ENCODE results near the gene STAC2.
"Not testable (repeated sequence)": the region's sequence is repeated elsewhere in the genome, so short reads cannot be mapped to it uniquely, and the experiment has no call there.

The STAC2 gene

DNA sequence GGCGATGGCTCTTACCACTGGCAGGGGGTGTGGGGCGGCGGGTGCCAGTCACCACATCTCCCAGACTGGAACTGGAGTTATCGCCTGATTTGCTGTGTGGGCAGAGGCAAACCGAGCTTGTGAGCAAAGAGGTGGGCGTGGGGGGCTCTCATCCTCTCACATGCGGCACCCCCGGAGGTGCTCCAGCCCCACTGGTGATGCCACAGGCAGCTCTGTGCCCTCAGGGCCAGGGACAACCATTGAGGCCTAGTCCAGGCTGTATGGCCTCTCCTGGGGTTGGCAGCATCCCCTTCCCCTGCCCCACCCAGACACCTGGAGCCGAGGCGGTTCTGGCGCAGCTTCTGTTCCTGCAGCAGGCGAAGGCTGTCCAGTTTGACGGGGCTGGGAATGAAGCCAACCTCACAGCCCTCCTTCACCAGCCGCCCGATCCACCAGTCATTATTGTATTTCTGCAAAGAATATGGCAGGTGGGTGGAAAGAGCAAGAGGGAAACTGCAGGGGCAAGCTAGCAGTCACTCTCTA, 39.2 kb downstream of the STAC2 start:
- DNase-seq: no peak

DNA sequence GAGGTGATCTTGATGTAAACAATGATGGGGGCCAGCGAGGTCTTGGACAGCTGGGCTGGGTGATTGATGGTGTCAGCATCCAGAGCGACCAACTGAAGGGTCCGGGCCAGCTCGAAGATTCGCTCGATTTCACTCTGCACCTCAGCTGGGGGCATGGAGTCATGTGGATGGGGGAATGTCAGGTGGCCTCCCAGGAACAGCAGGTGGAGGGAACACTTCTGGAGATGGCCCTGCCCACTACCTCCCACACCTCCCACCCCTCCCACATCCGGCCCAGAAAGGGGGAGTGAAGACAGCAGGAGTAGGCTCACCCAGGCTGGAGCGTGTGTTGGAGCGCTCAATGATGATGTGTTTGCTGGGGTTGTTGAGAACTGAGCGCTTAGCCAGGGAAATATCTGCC, 42.0 kb downstream of the STAC2 start:
- DNase-seq: no peak

DNA sequence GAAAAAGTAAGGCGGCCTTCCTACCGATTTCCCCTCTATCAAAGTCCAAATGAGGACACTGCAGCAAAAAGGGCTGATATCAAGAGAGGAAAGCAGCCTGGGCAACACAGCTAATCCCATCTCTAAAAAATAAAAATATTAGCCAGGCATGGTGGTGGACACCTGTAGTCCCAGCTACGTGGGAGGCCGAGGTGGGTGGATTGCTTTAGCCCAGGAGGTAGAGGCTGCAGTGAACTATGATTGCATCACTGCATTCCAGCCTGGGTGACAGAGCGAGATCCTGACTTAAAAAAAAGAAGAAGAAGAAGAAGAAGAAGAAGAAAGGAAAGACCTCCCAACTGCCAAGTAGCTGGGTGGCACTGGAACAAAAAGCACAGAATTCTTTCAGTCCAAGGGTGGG, 42.7 kb downstream of the STAC2 start:
- no peak for DNase-seq

DNA sequence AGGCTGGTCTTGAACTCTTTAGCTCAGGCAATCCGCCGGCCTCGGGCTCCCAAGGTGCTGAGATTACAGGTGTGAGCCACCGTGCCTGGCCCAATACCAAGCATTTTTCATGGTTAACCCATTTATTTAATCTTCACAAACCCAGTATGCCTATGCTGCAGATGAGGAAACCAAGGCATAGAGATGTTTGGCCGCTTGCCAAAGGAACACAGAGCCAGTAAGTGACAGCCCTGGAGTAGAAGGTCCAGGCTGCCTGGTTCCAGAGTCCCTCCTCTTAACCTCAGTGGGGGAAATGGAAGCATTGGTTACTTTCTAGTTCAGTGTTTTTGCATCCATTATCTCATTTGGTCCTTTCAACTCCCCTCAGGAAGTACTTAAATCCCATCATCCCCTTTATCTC, 44.4 kb downstream of the STAC2 start:
- DNase-seq: no peak

DNA sequence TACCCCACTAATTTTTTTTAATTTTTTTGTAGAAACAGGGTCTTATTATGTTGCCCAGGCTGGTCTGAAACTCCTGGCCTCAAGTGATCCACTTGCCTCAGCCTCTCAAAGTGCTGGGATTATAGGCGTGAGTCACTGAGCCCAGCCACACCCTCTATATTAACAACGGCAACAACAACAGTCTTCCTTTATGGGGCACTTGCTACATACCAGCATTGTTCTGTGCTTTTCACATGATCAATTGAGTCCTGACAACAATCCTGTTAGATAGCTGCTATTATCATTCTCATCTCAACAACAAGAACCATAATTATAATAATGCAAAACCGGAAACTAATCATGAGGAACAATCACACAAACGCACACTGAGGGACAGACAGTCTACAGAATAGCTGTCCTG, 47.2 kb downstream of the STAC2 start:
- no peak for DNase-seq

DNA sequence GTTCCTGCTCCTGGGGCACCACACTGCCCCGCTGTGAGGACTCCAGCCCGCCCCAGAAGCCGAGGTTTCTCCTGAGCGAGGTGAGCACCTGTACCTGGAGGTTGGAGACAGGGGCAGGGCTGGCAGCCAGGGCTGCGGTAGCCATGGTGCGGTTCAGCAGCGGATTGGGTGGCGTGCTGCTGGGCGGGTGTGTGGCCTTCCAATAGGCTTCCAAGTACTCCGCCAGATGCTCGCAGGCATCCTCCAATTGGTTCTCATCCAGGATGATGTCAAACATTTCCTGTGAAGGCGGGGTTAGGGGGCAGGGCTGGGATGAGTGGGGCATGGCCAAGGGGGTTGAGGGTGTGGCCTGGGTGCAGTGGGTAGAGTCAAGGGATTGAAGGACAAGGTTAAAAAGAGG, 48.5 kb downstream of the STAC2 start:
- no peak for DNase-seq

DNA sequence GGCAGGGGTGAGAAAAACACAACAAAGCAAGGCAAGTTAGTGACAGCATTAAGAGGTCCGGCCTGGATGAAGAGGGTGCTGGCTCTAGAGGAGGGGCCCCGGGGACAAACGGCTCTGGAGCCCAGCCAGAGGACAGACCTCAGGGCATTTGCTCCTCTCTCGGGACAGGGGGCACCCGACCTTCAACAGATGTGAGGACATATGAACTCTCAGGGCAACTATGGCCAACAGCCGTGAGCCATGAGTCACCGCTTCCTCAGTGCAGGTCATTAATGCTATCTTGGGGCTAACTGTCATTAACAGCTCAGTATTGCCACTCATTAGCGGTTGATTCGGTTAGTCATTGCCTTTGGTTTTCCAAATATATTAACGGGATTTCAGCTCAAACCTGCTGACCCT, 50.1 kb downstream of the STAC2 start:
- no peak for DNase-seq

DNA sequence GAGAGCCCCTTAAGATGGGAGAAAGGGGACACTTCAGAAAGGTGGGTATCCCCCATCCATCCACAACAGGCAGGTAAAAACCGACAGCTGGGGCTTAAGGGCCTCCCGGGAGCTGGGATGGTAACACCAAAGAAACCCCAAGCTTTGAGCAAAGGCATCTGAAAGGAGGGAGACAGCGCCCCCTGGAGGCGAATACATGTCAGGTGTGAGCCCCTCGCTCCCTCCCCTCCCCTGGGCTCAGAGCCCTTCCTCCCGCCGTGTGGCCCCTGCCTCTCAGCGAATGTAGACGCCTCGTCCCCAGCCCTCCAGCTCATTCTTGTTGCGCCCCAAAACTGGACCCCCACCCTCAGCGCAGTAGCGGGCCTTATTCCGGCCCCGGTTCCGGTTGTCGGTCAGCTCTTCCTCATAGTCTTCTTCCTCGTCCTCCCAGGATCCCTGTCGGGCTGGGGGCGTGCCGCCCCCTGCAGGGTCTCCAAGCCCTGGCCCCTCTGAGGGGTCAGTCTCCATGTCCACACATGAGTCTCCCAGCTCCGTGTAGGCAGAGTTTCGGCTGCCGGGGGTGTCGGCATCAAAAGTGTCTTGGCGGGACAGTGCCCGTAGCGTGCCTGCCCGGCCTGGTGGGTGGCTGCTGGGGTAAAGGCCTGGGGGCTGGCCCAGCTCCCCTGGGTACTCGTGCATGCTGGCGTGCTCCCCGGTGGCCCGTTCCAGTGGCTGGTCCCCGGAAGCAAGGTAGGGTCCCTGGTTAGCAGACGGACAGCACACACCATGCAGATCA, 50.6 kb downstream of the STAC2 start:
- peak; percentile 55 for DNase-seq

DNA sequence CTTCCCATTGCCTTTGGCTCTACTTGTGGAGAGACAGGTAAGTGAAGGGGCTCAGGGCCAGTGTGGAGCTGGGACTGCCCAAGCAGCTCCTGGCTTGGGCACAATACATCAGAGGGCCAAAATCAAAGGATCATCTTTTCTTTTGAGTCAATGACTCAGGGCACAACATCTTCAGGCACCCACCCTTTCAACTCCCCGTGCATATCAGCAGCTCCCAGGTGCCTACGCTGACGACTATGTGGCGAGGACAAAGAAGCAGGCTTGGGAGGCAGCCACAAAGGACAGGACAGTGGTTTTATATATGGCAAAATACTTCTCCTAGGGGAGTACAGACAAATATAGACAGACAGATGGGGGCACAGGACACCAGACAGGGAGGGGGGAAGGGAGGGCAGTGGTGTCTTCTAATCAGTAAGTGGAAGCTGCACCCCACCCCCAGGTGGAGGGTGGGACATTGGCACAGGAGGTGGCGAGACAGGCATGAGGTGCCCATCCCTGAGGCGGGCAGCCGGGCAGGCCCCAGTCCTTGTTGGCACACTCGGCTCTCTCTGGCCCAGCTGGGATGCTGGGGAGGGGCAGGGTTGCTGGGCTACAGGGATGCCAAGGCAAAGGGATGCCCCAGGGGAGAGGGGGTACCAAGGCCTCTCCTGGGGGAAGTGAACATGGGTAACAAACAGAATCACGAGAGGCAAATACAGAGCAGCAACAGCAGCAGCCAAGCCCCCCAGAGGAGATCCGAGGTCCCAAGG, 52.0 kb downstream of the STAC2 start:
- no peak for DNase-seq

DNA sequence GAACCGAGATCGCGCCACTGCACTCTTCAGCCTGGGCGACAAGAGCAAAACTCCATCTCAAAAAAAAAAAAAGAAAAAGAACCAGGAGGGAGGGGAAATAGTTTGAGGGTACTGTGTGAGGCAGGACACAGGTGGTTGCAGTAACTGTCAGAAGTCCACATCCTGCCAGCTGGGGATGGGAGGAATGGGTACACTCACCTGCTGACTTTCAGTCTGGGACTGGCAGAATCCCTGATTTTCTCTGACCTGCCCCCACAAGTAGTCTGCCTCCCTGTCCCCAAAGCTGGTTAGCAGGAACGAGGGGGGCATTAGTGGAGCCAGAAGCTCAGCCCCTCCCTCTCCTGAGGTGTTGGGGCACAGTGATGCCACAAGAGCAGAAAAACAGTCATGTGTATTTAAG, 52.7 kb downstream of the STAC2 start:
- DNase-seq: no peak

DNA sequence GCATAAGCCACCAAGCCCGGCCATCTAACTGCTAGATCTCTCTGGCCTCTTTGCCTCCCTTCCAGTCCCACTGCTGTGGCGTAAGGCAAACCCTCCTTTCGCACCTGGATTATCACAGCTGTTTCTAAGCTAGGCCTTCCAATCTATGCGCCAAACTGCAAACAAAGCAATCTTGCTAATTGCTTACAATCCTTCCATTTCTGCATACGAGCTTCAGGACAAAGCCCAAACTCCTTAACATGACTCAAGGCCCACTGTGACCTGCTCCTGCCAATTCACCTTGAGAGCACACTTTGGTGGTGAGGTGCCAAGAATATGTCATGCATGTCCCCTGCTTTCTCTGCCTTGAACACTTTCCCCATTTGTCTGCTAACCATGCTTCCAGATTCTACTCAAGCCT, 53.8 kb downstream of the STAC2 start:
- DNase-seq: no peak

DNA sequence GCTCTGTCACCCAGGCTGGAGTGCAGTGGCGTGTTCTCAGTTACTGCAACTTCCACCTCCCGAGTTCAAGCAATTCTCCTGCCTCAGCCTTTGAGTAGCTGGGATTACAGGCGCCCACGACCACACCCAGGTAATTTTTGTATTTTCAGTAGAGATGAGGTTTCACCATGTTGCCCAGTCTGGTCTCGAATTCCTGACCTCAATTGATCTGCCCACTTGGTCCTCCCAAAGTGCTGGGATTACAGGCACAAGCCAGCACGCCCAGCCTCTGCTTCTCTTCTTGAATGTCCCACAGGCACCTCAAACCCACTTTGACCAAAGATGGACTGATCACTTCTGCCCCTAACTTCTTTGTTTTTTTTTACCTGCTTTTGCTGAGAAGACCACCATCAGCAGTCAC, 55.2 kb downstream of the STAC2 start:
- no peak for DNase-seq

DNA sequence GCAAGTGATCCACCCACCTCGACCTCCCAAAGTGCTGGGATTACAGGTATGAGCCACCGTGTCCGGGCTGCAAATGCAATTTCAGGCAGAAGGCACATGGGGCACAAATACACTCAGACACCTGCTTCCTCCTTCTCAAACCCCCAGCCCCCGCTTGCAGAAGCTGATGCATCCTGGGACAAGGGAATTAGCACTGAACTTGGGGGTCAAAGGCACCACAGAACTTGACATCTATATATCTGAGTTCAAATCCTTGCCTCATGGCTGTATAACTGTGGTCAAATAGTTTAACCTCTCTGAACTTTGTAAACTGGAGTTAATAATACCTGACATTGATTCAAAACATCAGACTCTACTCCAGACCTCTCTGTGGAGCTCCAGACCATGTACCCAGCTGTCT, 55.6 kb downstream of the STAC2 start:
- DNase-seq: no peak

DNA sequence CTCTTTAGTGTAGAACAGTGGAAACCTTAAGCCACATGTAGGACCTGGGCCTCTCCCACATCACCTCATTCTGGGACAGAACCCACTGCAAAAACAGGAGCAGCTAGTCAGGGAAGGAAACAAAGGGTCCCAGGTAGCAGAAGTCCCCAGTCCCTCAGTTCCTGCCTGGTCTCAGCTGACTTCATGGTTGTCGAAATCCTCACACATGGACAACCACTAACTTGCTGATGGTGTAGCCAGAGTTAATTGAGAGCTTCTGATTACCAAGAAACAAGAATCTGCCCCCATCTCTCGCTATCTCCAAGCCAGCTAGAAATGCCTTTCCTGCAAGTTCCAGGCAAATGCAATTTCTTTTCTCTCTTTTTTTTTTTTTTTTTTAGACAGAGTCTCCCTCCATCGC, 56.2 kb downstream of the STAC2 start:
- DNase-seq: no peak

DNA sequence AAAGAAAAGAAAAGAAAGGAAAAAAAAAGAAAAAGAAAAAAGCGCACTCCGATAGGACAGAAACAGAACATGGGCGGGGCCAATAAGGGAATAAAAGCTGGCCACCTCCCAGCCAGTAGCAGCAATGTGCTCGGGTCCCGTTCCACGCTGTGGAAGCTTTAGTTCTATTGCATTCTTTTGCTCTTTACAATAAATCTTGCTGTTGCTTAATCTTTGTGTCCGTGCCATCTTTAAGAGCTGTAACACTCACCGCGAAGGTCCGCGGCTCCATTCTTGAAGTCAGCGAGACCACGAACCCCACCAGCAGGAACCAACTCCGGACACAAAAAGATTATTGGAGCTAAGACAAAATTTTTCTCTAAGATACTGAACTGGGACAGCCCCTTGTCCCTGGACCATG, 56.6 kb downstream of the STAC2 start:
- DNase-seq: no peak

DNA sequence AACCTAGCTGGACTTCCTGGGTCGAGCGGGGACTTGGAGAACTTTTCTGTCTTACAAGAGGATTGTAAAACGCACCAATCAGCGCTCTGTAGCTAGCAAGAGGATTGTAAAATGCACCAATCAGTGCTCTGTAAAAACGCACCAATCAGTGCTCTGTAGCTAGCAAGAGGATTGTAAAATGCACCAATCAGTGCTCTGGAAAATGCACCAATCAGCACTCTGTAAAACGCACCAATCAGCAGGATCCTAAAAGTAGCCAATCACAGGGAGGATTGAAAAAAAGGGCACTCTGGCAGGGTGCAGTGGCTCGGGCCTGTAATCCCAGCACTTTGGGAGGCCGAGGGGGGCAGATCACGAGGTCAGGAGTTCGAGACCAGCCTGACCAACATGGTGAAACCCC, 57.2 kb downstream of the STAC2 start:
- not testable (repeated sequence) for DNase-seq

DNA sequence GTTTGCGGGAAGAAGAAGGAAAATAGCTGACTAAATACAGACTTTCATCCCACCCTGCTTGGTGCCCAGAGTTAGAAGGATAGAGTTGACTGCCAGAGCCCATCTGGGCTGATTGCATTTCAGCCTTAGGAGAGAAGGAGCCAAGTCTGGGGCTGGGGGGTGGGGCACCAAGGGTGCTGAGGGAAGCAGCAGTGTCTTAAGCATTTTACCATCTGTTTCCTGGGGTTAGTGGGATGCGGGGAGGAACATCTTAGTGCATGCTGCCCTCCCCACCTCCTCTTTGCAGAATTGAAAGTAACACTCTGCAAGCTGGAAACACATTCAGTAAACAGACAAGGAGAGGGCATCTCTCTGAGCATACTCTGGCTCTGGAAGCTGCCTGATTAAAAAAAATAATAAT, 58.3 kb downstream of the STAC2 start:
- no peak for DNase-seq

DNA sequence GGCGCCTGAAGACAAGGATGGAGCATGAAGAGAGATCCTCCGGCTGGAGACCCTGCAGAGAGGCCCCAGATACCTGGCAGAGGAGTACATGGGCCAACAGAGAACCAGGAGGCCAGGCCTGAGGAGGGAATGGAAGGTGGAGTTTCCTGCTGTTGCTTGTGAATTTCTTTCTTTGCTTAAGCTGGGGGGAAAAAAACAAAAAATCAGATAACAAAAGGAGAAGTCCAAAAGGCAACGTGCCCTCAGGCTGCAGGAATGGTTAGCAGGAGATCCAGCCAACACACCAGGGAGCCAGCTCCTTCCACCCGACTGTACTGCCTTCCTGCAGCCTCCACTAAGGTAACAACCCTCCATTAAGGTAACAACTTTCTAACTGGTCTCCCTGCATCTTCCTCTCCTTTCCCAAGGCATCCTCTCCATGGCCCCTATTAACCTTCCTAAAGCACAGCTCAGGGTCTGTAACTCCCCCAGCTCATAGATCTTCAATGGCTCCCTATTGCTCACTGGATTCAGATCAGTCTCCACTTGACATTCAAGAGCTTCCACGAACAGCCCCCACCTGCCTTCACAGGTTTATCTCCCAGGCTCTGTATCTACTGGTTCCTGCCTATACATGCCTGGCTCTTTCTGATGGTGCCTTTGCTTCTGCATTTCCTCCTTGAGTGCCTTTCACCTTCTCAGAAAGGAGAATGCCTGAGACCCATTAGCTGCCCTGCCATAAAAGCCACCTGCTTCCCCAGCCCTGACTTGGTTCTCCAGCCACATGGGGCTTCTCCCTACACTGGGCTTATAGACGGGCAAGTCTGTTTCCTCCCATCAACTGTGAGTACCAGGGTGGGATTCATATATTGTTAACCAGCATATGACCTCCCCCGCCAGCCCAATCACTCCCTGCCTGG, 59.1 kb downstream of the STAC2 start:
- no peak for DNase-seq

DNA sequence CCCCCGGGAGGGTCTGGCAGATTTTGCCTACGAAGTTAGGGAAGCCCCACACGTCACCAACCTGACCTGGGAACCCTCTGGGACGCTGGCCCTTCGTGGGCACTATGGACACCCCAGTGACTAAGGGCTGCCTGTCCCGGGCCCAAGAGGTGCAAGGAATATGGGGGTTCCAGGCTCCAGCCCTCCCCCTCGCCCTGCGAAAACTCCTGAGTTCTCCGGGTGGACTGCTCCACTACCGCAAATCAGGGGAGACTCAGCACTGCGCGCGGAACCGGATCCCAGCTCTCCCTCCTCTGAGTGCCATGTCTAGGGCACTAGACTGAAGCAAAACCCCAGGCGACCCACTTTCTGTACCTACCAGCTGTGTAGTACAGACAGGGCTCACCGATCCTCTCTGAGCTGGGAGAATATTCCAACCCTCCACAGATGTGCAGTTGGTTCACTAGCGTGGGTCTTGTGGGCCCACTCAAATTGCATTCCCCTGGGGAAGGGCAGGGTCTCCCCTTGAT, 59.9 kb downstream of the STAC2 start, which contains the start of gene ARL5C:
ARL5C (minus strand) TSS at position 321 of the 509 bp plus-strand sequence. CDS start 401 bp downstream, outside the sequence.
- no peak for DNase-seq

DNA sequence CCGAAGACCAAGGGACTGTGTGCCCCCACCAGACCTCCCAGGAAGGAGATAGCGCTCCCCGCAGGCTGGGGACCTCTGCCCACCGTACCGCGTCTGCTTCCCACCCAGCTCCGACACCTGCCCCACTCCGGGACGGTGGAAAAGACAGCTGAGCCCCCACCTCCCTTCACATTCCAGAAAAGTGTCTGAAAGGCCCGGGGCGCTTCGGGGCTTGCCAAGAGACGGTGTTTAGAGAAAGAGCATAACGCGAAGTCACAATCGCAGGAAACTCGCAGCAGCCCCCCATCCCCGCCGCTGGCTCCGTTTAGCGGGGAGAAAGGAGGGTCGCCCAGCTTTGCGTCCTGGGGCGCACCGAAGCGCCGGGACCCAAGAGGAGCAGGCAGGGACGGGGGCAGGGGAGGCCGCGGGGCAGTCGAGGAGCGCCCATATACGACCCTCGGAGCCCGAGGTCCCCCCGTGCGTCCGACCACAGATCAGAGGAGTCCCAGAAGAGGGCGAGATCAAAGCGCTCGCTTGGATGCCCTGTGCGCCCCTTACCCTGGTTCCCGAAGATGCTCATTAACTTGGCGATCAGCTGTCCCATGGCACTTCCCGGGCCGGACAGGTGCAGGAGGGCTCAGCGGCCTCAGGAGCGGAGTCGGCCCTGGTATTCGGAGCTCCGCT, 60.4 kb downstream of the STAC2 start:
- no peak for DNase-seq

DNA sequence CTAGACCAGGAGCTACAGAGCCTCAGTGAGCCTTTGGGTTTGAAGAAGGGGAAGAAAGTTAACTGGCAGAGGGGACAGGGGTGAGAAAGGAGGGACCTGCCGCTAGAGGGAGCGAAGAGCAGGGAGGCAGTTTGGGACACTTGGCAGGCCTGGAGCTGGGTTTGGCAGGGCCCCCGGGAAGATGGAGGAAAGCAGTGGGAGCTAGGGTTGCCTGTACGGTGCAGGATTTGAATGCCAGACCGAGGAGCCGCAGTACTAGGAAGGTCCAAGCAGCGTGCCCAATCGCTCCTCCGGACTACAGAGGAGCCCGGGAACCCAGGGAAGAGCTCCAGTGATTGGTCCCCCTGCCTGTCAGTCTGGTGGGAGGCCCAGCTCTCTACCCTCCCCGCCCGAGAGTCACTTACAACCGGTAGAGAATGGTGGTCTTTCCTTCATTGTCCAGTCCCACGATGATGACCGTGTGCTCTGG, 61.0 kb downstream of the STAC2 start:
- peak; percentile 96 for DNase-seq

DNA sequence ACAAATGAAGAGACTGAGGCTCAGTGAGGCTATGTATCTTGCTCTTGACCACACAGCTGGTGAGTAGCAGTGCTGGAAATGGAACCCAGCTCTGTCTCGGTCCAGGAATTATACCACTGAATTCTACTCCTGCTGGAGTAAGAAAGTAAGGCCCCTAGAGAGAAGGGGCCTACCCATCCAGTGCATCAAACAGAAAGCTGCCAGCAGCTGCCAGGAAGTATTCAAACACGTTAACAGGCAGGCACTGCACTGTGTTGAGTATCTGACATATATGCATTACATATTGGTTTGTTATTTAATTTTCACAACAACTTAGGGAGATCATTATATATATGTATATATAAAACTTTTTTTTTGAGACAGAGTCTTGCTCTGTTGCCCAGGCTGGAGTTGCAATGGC, 63.8 kb downstream of the STAC2 start:
- DNase-seq: no peak

All from fibroblast of skin of right quadriceps (primary cell).